NOMO-1 treated with dmso at 0.1 percent for 144 hours (cell line): ENCODE results near the gene KCNIP2.

Experiments
- DNase-seq: peaks from one replicate; lab custom pipeline; 2025; ENCODE audit not compliant: unreplicated experiment; lab: John Stamatoyannopoulos, UW

The KCNIP2 gene

GRCh38 chr10:101783736-101784118 lies 59.9 kb downstream of the KCNIP2 start:
- DNase-seq = no peak

- DNase-seq = peak; percentile 65
Measured at GRCh38 chr10:101782811-101783735, 60.5 kb downstream of the KCNIP2 start, which contains the start of gene NPM3. Gene NPM3 (minus strand): TSS chr10:101783446. CDS start chr10:101783390, 56 bp downstream.

- no peak for DNase-seq
Measured at GRCh38 chr10:101781984-101782810, 61.4 kb downstream of the KCNIP2 start.

GRCh38 chr10:101781655-101781983 lies 62.0 kb downstream of the KCNIP2 start:
- DNase-seq = no peak

- peak; percentile 40 for DNase-seq
Measured at GRCh38 chr10:101780818-101781654, 62.6 kb downstream of the KCNIP2 start.

- no peak for DNase-seq
Measured at GRCh38 chr10:101780187-101780817, 63.3 kb downstream of the KCNIP2 start.

- peak; percentile 15 for DNase-seq
Measured at GRCh38 chr10:101779544-101780186, 63.9 kb downstream of the KCNIP2 start.

- DNase-seq = no peak
Measured at GRCh38 chr10:101778781-101779543, 64.6 kb downstream of the KCNIP2 start.

GRCh38 chr10:101778151-101778780 lies 65.3 kb downstream of the KCNIP2 start:
- DNase-seq = no peak

GRCh38 chr10:101777619-101778145 lies 65.9 kb downstream of the KCNIP2 start:
- DNase-seq = no peak

GRCh38 chr10:101776161-101776817 lies 67.3 kb downstream of the KCNIP2 start:
- no peak for DNase-seq
